Neural cell (in vitro differentiated cells): ENCODE data around the gene ARHGDIG.

ENCODE experiments used
- CTCF ChIP-seq: fragments of 450-650 bp; IDR thresholded peaks from 2 replicates; pipeline ENCODE4 v1.5.1; 2014; ENCODE audit warnings: antibody characterized with exemption, mild to moderate bottlenecking, moderate library complexity; ENCODE audit not compliant: poor library complexity, severe bottlenecking
- EZH2 ChIP-seq: fragments of 200-600, 300-800 bp; shearing (Covaris generic), sonication (generic); IDR thresholded peaks from 2 replicates; pipeline ENCODE4 v1.6.1; 2014; ENCODE audit warnings: antibody characterized with exemption, low read length, borderline replicate concordance, mild to moderate bottlenecking; ENCODE audit not compliant: insufficient read depth, poor library complexity, severe bottlenecking

GRCh38 chr16:276426-277077 is 3.8 kb upstream of the ARHGDIG start:
- TF ChIP-seq CTCF (no peak), EZH2 (no peak)
